GM18517 (cell line): ENCODE data around the gene FCMR.
"Not testable (repeated sequence)": the region's sequence is repeated elsewhere in the genome, so short reads cannot be mapped to it uniquely, and the experiment has no call there.

Source experiments
- ATAC-seq: cut with Tn5 transposase; IDR thresholded peaks from one replicate; pipeline ENCODE4 v1.9.1; 2021; ENCODE audit warnings: mild to moderate bottlenecking, moderate library complexity; ENCODE audit not compliant: unreplicated experiment

Gene FCMR

GRCh38 chr1:206882555-206882954, 39.2 kb downstream of the FCMR start:
- no peak for ATAC-seq

DNA sequence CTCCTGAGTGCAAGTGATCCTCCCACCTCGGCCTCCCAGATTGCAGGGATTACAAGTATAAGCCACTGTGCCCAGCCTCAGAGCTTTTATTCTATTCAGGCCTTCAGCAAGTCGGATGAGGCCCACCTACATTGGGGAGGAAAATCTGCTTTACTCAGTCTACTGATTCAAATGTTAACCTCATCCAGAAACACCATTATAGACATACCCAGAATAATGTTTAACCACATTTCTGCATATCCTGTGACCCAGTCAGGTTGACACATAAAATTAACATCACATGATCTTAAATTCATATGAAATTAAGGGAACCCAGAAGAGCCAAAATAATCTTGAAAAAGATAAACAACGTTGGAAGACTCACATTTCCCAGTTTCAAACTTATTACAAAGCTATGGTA, 41.4 kb downstream of the FCMR start:
- no peak for ATAC-seq

- no peak for ATAC-seq
These were observed 43.3 kb downstream of the FCMR start for GRCh38 chr1:206878456-206878855.

DNA sequence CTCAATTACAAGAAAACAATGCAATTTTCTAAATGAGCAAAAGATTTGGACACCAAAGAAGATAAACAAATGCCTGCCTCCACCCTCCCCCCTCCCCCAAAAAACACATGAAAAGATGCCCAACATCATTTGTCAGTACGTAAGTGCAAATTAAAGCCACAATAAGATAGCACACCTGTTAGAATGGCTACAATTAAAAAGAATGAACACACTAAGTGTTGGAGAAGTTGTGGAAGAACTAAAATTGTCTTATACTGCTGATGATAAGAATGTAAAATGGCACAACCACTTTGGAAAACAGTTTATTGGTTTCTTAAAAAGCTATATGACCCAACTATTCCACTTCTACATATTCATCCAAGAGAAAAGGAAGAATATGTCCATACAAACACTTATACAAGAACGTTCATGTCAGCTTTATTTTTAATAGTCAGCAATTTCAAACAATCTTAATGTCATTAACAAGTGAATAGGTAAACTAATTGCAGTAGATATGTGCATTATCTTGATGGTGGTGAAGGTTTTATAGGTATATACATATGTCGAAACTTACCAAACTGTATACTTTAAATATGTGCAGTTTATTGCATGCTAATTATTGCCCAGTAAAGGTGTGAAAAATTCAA, 45.9 kb downstream of the FCMR start:
- ATAC-seq = no peak

GRCh38 chr1:206873603-206874188, 48.0 kb downstream of the FCMR start:
- no peak for ATAC-seq

GRCh38 chr1:206872139-206872538, 49.6 kb downstream of the FCMR start:
- ATAC-seq = no peak

- no peak for ATAC-seq
These were observed 53.5 kb downstream of the FCMR start for GRCh38 chr1:206868264-206868663.

DNA sequence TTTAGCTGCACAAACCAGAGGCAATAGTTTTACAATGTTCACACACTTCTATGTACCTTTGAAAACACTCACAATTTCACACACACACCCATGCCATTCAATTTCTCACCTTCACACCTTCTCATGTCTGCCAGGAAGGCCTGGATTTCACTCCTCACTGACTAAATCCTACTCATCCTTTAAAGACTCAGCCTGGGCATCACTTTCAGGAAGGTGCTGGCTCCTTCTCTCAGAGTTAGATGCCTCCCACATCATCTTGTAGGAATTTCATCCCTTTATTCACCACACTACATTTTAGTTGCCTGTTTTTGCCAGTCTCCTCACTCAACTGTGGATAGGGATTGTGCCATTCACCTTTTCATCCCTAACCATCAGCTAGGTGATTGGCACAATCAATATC, 54.0 kb downstream of the FCMR start:
- ATAC-seq = no peak

- no peak for ATAC-seq
These were observed 54.5 kb downstream of the FCMR start for GRCh38 chr1:206867239-206867638.

DNA sequence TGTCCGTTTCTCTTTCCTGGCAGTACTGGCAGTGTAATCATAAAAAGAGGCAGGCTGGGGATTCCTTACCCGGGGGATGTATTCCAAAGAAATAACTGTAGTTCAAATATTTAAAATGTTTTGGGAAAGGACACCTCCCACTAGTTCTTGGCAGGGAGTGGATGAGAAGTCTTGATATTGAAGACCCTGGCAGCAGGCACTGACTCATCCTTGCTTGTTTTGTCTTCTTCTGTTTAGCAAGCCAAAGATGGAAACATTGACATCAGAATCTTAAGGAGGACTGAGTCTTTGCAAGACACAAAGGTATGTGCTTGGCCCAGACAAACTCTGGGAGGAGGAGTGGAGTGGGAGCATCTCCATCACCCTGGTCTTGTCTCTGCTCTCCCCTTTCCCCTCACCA, 55.7 kb downstream of the FCMR start:
- ATAC-seq = no peak

DNA sequence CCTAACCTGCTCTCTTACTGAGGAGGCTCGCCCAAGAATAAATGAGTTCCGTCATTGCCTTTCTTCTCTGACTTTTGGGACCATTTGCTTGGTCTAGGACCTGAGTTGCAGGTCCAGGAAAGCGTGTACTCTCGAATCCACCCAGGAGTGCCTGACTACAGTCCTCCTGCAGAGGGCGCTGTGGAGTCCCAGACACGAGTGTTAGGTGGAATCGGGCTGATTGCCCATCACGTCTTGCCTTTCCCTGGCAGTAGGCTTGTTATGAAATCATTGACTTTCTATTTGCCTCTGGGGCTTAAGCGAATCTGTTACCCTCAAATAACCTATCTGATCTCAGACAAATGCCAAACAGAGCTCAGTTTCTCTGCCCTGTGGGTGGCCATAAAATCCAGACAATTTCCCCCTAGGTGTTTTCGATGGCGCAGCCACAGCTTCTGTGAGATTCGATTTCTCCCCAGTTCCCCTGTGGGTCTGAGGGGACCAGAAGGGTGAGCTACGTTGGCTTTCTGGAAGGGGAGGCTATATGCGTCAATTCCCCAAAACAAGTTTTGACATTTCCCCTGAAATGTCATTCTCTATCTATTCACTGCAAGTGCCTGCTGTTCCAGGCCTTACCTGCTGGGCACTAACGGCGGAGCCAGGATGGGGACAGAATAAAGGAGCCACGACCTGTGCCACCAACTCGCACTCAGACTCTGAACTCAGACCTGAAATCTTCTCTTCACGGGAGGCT, 56.6 kb downstream of the FCMR start, which contains the start of gene IL20:
IL20 (plus strand) TSS at position 685 of the 733 bp plus-strand sequence. CDS start 230 bp downstream, outside the sequence.
- ATAC-seq = no peak

GRCh38 chr1:206863266-206863665, 58.5 kb downstream of the FCMR start:
- no peak for ATAC-seq

DNA sequence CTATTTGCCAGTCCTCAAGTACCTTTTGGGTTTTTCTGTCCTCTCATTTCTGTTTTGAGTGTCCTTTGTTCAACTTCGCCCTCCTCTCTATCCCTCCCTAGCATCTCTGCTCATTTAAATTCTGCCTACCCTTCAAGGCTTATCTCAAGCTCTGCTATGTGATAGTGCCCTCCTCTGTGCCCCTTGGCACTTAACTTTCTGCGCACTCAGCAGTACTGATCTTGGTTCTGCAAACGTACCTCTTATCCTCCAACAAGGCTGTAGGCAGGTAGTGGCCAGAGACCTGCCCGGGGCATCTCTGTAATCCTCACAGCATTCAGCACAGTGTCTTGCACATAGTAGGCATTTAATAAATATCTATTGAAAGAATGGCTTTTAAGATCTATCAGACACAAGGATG, 61.6 kb downstream of the FCMR start:
- no peak for ATAC-seq

- ATAC-seq = no peak
These were observed 62.6 kb downstream of the FCMR start for GRCh38 chr1:206859082-206859521.

DNA sequence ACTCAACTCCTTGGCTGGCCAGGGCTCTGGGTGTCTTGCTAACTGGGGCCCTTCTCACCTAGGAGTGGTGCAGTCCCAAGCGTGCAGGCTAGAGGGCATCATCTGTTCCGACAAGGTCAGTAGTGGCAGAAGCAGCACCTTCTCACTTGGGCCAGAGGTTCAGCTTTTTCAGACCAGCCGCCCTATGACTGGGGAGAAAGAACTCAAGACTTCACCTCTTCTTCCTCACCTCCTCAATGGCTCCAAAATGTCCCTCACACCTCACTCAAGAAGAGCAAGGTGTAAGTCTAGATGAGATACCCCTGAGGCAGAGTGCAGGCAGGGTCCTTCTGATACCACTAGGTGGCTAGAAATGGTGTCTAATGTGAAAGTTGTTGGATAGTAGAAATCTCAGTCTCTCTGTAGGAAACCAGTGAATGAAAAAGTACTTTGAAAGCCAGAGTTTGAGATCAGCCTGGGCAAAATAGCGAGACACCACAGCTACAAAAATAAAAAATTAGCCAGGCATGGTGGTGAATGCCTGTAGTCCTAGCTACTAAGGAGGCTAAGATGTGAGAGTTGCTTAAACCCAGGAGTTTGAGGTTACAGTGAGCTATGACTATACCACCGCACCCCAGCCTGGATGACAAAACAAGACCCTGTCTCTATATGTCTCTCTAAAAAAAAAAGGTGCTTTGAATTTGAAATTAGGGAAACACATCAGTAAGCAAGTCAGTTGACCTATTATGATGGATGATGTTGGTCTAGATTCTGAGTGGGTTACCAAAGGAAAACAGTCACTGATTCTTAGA, 64.9 kb downstream of the FCMR start:
- ATAC-seq = no peak

DNA sequence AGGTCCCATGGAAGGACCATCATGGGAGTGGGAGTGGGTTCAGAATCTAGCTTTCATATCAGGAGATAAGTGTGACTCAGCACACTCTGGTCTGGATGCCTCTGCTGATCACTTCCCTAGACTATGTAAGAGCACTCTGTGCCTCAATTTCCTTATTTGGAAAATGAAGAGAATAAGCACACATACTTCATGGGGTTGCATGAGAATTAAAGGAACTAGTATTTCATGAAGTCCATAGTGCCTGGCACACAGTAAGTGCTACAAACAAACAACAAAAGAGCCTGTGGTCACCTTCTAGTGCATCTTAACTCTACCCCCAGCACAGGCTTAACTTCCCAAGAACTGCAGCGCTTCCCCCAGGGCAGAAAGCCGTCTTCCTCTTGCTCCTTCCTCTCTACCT, 65.9 kb downstream of the FCMR start:
- ATAC-seq = no peak

- ATAC-seq = no peak
These were observed 67.2 kb downstream of the FCMR start for GRCh38 chr1:206854401-206855129.

DNA sequence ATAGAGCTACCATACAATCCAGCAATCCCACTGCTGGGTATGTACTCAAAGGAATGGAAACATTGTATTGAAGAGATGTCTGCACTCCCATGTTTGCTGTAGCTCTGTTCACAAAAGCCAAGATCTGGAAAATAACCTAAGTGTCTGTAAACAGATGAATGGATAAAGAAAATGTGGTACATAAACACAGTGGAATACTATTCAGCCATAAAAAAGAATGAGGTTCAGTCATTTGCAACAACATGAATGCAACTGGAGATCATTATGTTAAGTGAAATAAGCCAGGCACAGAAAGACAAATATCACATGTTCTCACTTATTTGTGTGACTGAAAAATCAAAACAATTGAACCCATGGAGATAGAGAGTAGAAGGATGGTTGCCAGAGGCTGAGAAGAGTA, 68.0 kb downstream of the FCMR start:
- not testable (repeated sequence) for ATAC-seq
